ENCODE data around the gene TEX22.

The TEX22 gene

DNA sequence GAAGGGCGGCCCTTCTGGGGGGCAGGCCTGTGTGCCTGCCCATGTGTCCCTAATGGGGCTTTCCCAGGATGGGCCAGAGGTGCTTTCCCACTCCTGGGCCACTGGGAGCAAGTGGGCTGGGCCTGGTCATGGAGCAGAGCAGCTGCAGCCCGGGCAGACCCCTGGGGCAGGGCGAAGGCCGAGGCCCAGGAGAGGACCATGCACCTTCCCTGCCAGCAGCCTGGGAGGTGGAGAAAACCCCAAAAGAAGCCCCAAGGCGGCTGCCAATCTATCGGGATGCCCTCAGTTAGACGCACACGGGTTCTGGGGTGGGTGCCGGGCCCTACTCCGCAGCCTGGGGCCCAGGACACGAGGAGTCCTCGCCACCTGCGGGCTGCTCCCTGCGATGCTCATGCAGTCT, 60.2 kb downstream of the TEX22 start:
- H3K4me3 ChIP-seq (ENCODE audit: low read length), result no peak overlapping the region
- no peaks in the 10 kb centered on the region for H3K9me3 ChIP-seq (ENCODE audit: control insufficient read depth, insufficient read depth, low read length)
- H3K36me3 ChIP-seq (ENCODE audit: control insufficient read depth, insufficient read depth, low read length), result peaks cover 56% of the 10 kb centered on the region
- no peaks in the 10 kb centered on the region for H3K27me3 ChIP-seq (ENCODE audit: control insufficient read depth, insufficient read depth, low read length)
- no peak overlapping the region for H3K27ac ChIP-seq (ENCODE audit: low read length)
- DNase-seq (ENCODE audit: low read depth, low spot score), result no peak
- no CpG with 5 or more reads among the region's 14 CpGs for WGBS (ENCODE audit: insufficient coverage, insufficient read length)
- no peaks in the 10 kb centered on the region; the same call in 1 of the 2 replicates for H3K4me1 ChIP-seq (ENCODE audit: control insufficient read depth, insufficient read depth, low read length)

DNA sequence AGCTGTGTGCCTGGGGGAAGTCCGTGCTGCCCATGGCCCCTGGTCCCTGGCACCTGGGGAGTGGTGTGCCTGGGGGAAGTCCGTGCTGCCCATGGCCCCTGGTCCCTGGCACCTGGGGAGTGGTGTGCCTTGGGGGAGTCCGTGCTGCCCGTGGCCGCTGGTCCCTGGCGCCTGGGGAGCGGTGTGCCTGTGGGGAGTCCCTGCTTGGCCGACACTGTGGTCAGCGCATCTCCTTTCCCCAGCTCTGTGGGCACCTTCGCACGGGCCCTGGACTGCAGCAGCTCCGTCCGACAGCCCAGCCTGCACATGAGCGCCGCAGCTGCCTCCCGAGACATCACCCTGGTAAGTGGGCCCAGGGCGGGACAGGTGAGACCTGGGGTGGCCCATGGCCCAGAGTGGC, 61.8 kb downstream of the TEX22 start:
- no peaks in the 10 kb centered on the region; the same call in 1 of the 2 replicates for H3K4me1 ChIP-seq (ENCODE audit: control insufficient read depth, insufficient read depth, low read length)
- H3K27me3 ChIP-seq (ENCODE audit: control insufficient read depth, insufficient read depth, low read length), result no peaks in the 10 kb centered on the region
- WGBS (ENCODE audit: insufficient coverage, insufficient read length), result no CpG with 5 or more reads among the region's 17 CpGs
- peaks cover 62% of the 10 kb centered on the region for H3K36me3 ChIP-seq (ENCODE audit: control insufficient read depth, insufficient read depth, low read length)
- no peak overlapping the region for H3K4me3 ChIP-seq (ENCODE audit: low read length)
- no peaks in the 10 kb centered on the region for H3K9me3 ChIP-seq (ENCODE audit: control insufficient read depth, insufficient read depth, low read length)
- H3K27ac ChIP-seq (ENCODE audit: low read length), result no peak overlapping the region
- DNase-seq (ENCODE audit: low read depth, low spot score), result no peak

- no peaks in the 10 kb centered on the region; the same call in 1 of the 2 replicates for H3K4me1 ChIP-seq (ENCODE audit: control insufficient read depth, insufficient read depth, low read length)
- peaks cover 60% of the 10 kb centered on the region for H3K36me3 ChIP-seq (ENCODE audit: control insufficient read depth, insufficient read depth, low read length)
- H3K27ac ChIP-seq (ENCODE audit: low read length), result no peak overlapping the region
- no CpG with 5 or more reads among the region's 17 CpGs for WGBS (ENCODE audit: insufficient coverage, insufficient read length)
- DNase-seq (ENCODE audit: low read depth, low spot score), result no peak
- no peaks in the 10 kb centered on the region for H3K27me3 ChIP-seq (ENCODE audit: control insufficient read depth, insufficient read depth, low read length)
- no peaks in the 10 kb centered on the region for H3K9me3 ChIP-seq (ENCODE audit: control insufficient read depth, insufficient read depth, low read length)
- H3K4me3 ChIP-seq (ENCODE audit: low read length), result no peak overlapping the region
Observed at GRCh38 chr14:105460616-105461015, 62.3 kb downstream of the TEX22 start.

DNA sequence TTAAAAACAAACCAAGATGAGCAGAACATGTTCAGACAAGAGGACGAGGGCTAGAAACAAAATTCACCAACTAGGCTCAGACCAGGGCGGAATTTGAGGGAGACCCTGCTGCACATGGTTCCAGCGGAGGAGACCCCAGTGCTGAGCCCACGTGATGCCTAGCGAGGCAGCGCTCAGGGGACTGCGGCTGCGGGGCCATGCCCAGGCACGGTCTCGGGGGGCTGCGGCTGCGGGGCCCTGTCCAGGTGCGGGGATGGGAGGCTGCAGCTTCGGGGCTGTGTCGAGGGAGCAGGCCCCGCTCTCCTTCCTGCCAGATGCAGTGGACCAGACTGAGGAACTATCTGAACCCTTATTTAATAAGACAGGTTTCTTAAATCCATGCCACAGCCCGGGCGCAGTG, 63.6 kb downstream of the TEX22 start:
- no CpG with 5 or more reads among the region's 18 CpGs for WGBS (ENCODE audit: insufficient coverage, insufficient read length)
- peaks cover 60% of the 10 kb centered on the region for H3K36me3 ChIP-seq (ENCODE audit: control insufficient read depth, insufficient read depth, low read length)
- no peaks in the 10 kb centered on the region; the same call in 1 of the 2 replicates for H3K4me1 ChIP-seq (ENCODE audit: control insufficient read depth, insufficient read depth, low read length)
- H3K4me3 ChIP-seq (ENCODE audit: low read length), result no peak overlapping the region
- no peaks in the 10 kb centered on the region for H3K9me3 ChIP-seq (ENCODE audit: control insufficient read depth, insufficient read depth, low read length)
- H3K27me3 ChIP-seq (ENCODE audit: control insufficient read depth, insufficient read depth, low read length), result no peaks in the 10 kb centered on the region
- no peak for DNase-seq (ENCODE audit: low read depth, low spot score)
- no peak overlapping the region for H3K27ac ChIP-seq (ENCODE audit: low read length)

Measured in iPS DF 6.9 (cell line).